Transverse colon (tissue), 4 donors: ENCODE results near the gene GRAP.

ENCODE experiments used
- EP300 ChIP-seq: sonication (generic); formaldehyde crosslinking; IDR thresholded peaks from one replicate; pipeline ENCODE4 v1.6.1; 2017; ENCODE audit warnings: antibody characterized with exemption, low read depth
- POLR2A ChIP-seq: fragments of 450-650 bp; IDR thresholded peaks from one replicate; pipeline ENCODE4 v1.6.1; 2016; ENCODE audit warnings: antibody characterized with exemption, mild to moderate bottlenecking, moderate library complexity
- POLR2AphosphoS5 ChIP-seq, 3 donors: sonication (generic); formaldehyde crosslinking; IDR thresholded peaks; one replicate each; pipeline ENCODE4 v1.6.1; 2016; ENCODE audit warnings: antibody characterized with exemption in 3 of 3
- TF ChIP-seq, protein P1 (sequence below), 5 experiments: fragments of 200-600 bp in 3 of 5; fragments of 450-650 bp in 2 of 5; sonication (generic) in 3 of 5; IDR thresholded peaks; 1 replicate in 2 of 5; 2 replicates in 3 of 5; pipeline ENCODE4 v1.5.1; 2016 to 2017; ENCODE audit warnings: antibody characterized with exemption in 5 of 5, inconsistent platforms in 3 of 5, mild to moderate bottlenecking in 2 of 5, moderate library complexity in 1 of 5

DNA sequence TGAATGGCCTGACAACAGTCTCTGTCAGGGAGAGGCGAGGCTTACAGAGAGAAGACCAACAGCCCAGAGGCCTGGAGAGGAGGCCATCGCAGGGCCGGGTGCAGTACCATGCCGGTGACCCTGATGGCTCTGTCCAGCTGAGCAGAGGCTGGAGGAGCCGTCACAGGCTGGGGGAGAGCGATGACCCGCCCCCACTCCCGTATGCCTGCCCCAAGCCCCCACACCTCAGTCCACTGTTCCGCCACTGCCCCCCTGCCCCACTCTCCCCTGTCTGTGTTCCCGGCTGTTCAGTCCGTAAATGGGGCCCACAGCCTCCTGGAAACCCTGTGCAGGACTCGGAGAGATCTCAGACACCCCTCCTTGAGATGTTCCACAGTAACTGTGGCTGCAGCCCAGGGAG, 29.4 kb downstream of the GRAP start:
- TF ChIP-seq, protein P1, sequence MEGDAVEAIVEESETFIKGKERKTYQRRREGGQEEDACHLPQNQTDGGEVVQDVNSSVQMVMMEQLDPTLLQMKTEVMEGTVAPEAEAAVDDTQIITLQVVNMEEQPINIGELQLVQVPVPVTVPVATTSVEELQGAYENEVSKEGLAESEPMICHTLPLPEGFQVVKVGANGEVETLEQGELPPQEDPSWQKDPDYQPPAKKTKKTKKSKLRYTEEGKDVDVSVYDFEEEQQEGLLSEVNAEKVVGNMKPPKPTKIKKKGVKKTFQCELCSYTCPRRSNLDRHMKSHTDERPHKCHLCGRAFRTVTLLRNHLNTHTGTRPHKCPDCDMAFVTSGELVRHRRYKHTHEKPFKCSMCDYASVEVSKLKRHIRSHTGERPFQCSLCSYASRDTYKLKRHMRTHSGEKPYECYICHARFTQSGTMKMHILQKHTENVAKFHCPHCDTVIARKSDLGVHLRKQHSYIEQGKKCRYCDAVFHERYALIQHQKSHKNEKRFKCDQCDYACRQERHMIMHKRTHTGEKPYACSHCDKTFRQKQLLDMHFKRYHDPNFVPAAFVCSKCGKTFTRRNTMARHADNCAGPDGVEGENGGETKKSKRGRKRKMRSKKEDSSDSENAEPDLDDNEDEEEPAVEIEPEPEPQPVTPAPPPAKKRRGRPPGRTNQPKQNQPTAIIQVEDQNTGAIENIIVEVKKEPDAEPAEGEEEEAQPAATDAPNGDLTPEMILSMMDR (IDR thresholded peaks at IDR 0.05): no peak
- TF ChIP-seq POLR2A (no peak), EP300 (no peak), POLR2AphosphoS5 (IDR thresholded peaks at IDR 0.05) (no peak)
